Measurements from ENCODE around the gene HOXB3. TPM values are rescaled to one million over a fixed set of nuclear protein-coding genes. Genes with fewer than 3 reads are reported as not detected.

Gene HOXB3
- total RNA-seq, 1 experiment from 2014 or later, result 6.0 TPM

DNA sequence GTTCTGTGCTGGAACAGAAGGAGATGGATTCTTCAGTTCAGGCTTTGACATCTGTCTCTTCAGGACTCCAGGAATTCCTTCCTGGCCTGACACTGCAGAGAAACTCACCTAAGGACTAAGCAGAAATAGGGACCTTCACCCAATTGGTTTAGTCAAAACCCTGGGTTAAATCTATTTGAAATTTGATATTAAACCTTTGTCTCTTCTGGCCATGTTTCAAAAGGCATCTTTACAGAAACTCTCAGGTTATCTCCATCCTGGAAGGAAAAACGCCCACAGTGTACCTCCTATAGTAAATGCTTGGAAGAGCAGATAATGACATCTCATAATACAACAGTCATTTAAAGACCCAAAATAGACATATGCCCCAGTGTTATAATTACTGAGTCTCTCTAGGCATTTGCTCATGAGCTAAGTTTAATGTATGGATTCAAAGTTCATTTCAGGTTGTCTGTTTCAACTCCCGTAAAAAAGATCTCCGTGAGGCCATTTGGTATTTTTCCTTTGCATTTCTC, 6.3 kb downstream of the HOXB3 start:
- no peaks in the 10 kb centered on the region for H3K9me3 ChIP-seq (ENCODE audit: low read length)
- no peaks in the 10 kb centered on the region for H3K36me3 ChIP-seq (ENCODE audit: low read depth, low read length)
- H3F3A ChIP-seq (ENCODE audit: low read length, unreplicated experiment), result no peaks in the 10 kb centered on the region
- H3K79me2 ChIP-seq (ENCODE audit: low read length), result 0 out of 2 replicates have a peak, but pooled peaks cover 6% of the 10 kb centered on the region
- no peaks in the 10 kb centered on the region for H3K27me3 ChIP-seq (ENCODE audit: low read length)
- H4K20me1 ChIP-seq (ENCODE audit: low read length), result no peaks in the 10 kb centered on the region
- DNase-seq, result no peak
- intact Hi-C loops (cut with micrococcal nuclease), result no loop called here
- ATAC-seq, result no peak
- POLR2A ChIA-PET (ENCODE audit: unreplicated experiment), result no interaction called here
- TF ChIP-seq EZH2phosphoT487 (IDR thresholded peaks at IDR 0.05; ENCODE audit: borderline replicate concordance, low read length), result no peak
- TF ChIP-seq, protein P1, sequence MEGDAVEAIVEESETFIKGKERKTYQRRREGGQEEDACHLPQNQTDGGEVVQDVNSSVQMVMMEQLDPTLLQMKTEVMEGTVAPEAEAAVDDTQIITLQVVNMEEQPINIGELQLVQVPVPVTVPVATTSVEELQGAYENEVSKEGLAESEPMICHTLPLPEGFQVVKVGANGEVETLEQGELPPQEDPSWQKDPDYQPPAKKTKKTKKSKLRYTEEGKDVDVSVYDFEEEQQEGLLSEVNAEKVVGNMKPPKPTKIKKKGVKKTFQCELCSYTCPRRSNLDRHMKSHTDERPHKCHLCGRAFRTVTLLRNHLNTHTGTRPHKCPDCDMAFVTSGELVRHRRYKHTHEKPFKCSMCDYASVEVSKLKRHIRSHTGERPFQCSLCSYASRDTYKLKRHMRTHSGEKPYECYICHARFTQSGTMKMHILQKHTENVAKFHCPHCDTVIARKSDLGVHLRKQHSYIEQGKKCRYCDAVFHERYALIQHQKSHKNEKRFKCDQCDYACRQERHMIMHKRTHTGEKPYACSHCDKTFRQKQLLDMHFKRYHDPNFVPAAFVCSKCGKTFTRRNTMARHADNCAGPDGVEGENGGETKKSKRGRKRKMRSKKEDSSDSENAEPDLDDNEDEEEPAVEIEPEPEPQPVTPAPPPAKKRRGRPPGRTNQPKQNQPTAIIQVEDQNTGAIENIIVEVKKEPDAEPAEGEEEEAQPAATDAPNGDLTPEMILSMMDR (conservative IDR thresholded peaks at IDR 0.05; ENCODE audit: low read depth, low read length), result no peak
- TF ChIP-seq EZH2 (IDR thresholded peaks at IDR 0.05; ENCODE audit: low read length, unreplicated experiment), result no peak
- BruUV-seq (replicated peaks), result no TSS peak
- H3K4me1 ChIP-seq (ENCODE audit: insufficient read depth, low read length), result peaks cover 22% of the 10 kb centered on the region
- H3K4me3 ChIP-seq (ENCODE audit: low read length), result no peak overlapping the region
- H3K9me2 ChIP-seq (replicated peaks; ENCODE audit: low read length), result no peaks in the 10 kb centered on the region
- CTCF ChIA-PET, result no interaction called here
- H3K9ac ChIP-seq (ENCODE audit: low read length), result no peak overlapping the region
- peak overlapping the region; percentile 97; the same call in 1 of the 2 replicates for H3K4me2 ChIP-seq (ENCODE audit: low read length)
- H3K27ac ChIP-seq (ENCODE audit: low read length), result no peak overlapping the region
- no peak overlapping the region for H2AFZ ChIP-seq (ENCODE audit: low read length)

DNA sequence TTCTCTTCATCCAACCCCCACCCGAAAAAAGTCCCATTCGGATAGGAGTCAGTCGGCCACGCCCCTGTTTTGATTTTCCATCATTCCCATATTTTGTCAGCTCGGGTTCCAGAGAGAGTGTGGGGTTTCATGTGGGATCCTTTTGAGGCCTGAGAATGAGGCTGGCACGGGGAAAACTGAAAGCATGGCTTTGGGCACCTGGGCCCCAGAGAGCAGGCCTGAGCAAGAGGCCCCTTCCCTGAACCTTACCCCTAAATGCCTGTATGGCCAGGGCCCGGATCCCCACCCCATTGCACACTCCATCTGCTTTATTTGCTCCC, 7.3 kb downstream of the HOXB3 start:
- H3K9me2 ChIP-seq (replicated peaks; ENCODE audit: low read length), result no peaks in the 10 kb centered on the region
- H3K4me3 ChIP-seq (ENCODE audit: low read length), result no peak overlapping the region
- ATAC-seq (no peak), DNase-seq (no peak)
- TF ChIP-seq EZH2phosphoT487 (IDR thresholded peaks at IDR 0.05; ENCODE audit: borderline replicate concordance, low read length) (no peak), EZH2 (IDR thresholded peaks at IDR 0.05; ENCODE audit: low read length, unreplicated experiment) (no peak)
- TF ChIP-seq, protein P1 (conservative IDR thresholded peaks at IDR 0.05; ENCODE audit: low read depth, low read length), result no peak
- no peak overlapping the region for H3K4me2 ChIP-seq (ENCODE audit: low read length)
- H3K36me3 ChIP-seq (ENCODE audit: low read depth, low read length), result no peaks in the 10 kb centered on the region
- no peaks in the 10 kb centered on the region for H3F3A ChIP-seq (ENCODE audit: low read length, unreplicated experiment)
- H3K9ac ChIP-seq (ENCODE audit: low read length), result no peak overlapping the region
- POLR2A ChIA-PET (ENCODE audit: unreplicated experiment), result no interaction called here
- intact Hi-C loops (cut with micrococcal nuclease), result no loop called here
- no peaks in the 10 kb centered on the region for H3K9me3 ChIP-seq (ENCODE audit: low read length)
- H3K79me2 ChIP-seq (ENCODE audit: low read length), result 0 out of 2 replicates have a peak, but pooled peaks cover 6% of the 10 kb centered on the region
- no peak overlapping the region for H3K27ac ChIP-seq (ENCODE audit: low read length)
- H3K27me3 ChIP-seq (ENCODE audit: low read length), result no peaks in the 10 kb centered on the region
- CTCF ChIA-PET, result interaction anchor here (0.6 kb wide), 1 partner anchor 85 kb away, joined by 3 read pairs; no protein-coding TSS in a partner anchor
- BruUV-seq (replicated peaks), result no TSS peak
- H2AFZ ChIP-seq (ENCODE audit: low read length), result no peak overlapping the region
- H3K4me1 ChIP-seq (ENCODE audit: insufficient read depth, low read length), result peaks cover 20% of the 10 kb centered on the region
- no peaks in the 10 kb centered on the region for H4K20me1 ChIP-seq (ENCODE audit: low read length)

DNA sequence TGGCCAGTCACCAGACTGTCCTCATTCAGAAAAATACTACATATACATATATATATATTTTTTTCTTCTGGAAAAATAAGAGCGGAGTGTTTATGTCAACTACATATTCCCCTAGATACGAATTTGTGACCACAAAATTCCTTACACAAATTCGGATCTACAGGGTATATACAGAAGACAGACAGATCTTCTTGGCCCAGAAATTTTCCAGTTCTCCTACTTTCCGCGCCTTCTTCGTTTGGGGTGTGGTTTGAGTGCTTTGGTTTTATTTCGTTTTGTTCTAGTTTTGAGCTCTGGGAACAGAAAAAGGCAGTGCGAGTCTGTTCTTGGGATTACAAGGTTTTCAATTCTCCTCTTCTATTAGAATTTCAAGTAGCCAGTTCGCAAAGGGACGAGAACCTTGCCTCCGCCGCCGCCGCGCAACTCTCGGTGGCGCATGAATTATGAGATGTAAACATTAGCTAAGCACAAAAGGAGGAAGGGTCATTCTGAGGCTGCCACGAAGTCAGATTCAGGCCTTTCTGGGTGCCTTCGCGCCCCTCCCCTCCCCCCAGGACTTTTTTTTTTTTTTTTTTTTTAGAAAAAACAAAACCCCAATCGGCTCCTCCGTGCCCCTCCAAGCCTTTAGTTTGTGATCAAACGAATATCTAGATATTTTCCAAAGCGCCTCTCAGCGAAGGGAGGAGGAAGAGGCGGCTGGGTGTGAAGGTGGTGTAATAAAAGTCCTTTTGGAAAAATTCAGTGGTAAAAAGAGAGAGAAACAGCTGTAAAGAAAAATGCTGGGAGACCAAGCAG, 10.1 kb downstream of the HOXB3 start:
- H3K4me3 ChIP-seq (ENCODE audit: low read length), result no peak overlapping the region
- H3K79me2 ChIP-seq (ENCODE audit: low read length), result 0 out of 2 replicates have a peak, but pooled peaks cover 6% of the 10 kb centered on the region
- H3K9me3 ChIP-seq (ENCODE audit: low read length), result no peaks in the 10 kb centered on the region
- POLR2A ChIA-PET (ENCODE audit: unreplicated experiment), result no interaction called here
- H4K20me1 ChIP-seq (ENCODE audit: low read length), result no peaks in the 10 kb centered on the region
- no peaks in the 10 kb centered on the region for H3K9me2 ChIP-seq (replicated peaks; ENCODE audit: low read length)
- H3K4me2 ChIP-seq (ENCODE audit: low read length), result no peak overlapping the region
- ATAC-seq, result no peak
- DNase-seq, result no peak
- CTCF ChIA-PET, result no interaction called here
- no TSS peak for BruUV-seq (replicated peaks)
- H3K27me3 ChIP-seq (ENCODE audit: low read length), result no peaks in the 10 kb centered on the region
- H2AFZ ChIP-seq (ENCODE audit: low read length), result no peak overlapping the region
- H3K4me1 ChIP-seq (ENCODE audit: insufficient read depth, low read length), result peaks cover 25% of the 10 kb centered on the region
- intact Hi-C loops (cut with micrococcal nuclease), result no loop called here
- H3F3A ChIP-seq (ENCODE audit: low read length, unreplicated experiment), result no peaks in the 10 kb centered on the region
- H3K9ac ChIP-seq (ENCODE audit: low read length), result no peak overlapping the region
- no peak overlapping the region for H3K27ac ChIP-seq (ENCODE audit: low read length)
- no peaks in the 10 kb centered on the region for H3K36me3 ChIP-seq (ENCODE audit: low read depth, low read length)
- TF ChIP-seq, protein P1 (conservative IDR thresholded peaks at IDR 0.05; ENCODE audit: low read depth, low read length), result no peak
- TF ChIP-seq EZH2 (IDR thresholded peaks at IDR 0.05; ENCODE audit: low read length, unreplicated experiment) (no peak), EZH2phosphoT487 (IDR thresholded peaks at IDR 0.05; ENCODE audit: borderline replicate concordance, low read length) (no peak)
